Activated CD8-positive, alpha-beta T cell treated with anti-CD3 and anti-CD28 coated beads for 36 hours (primary cell): ENCODE measurements around the gene SOBP. TPM values are rescaled to one million over a fixed set of nuclear protein-coding genes. Genes with fewer than 3 reads are reported as not detected.

Experiments
- ATAC-seq: fragments of 200-7000 bp; cut with Tn5 transposase; one replicate; pipeline ENCODE4 v1.10.0; 2021; ENCODE audit warnings: mild to moderate bottlenecking, moderate library complexity
- CTCF ChIA-PET: fragments of 350-600 bp; sonication (Branson Sonifier 250); formaldehyde crosslinking; loops from one replicate; lab custom pipeline; 2021; ENCODE audit warnings: antibody characterized with exemption; lab: Charles Lee
- POLR2A ChIA-PET: fragments of 350-600 bp; sonication (Branson Sonifier 250); formaldehyde crosslinking; loops from one replicate; lab custom pipeline; 2021; ENCODE audit warnings: antibody characterized with exemption; lab: Charles Lee
- DNase-seq: peaks from one replicate; pipeline ENCODE4 v3.0.0-alpha.2; 2020
- H3K27ac Mint-ChIP-seq: one replicate; pipeline ENCODE4 v1.8.0; 2021; ENCODE audit warnings: mild to moderate bottlenecking, mixed read lengths
- H3K27me3 Mint-ChIP-seq: one replicate; pipeline ENCODE4 v1.8.0; 2021; ENCODE audit warnings: mixed read lengths
- H3K36me3 Mint-ChIP-seq: one replicate; pipeline ENCODE4 v1.8.0; 2021; ENCODE audit warnings: low read depth, mixed read lengths
- H3K4me1 Mint-ChIP-seq: one replicate; pipeline ENCODE4 v1.8.0; 2021; ENCODE audit warnings: low read depth, mixed read lengths
- H3K4me3 Mint-ChIP-seq: one replicate; pipeline ENCODE4 v1.8.0; 2021; ENCODE audit warnings: mild to moderate bottlenecking, moderate library complexity, mixed read lengths
- H3K9me3 Mint-ChIP-seq: one replicate; pipeline ENCODE4 v1.8.0; 2021; ENCODE audit warnings: mixed read lengths
- CTCF ChIP-seq: fragments of 200-600 bp; IDR thresholded peaks from one replicate; pipeline ENCODE4 v1.8.0; 2022; ENCODE audit warnings: antibody characterized with exemption, mild to moderate bottlenecking
- intact Hi-C: fragments of 100-400 bp; cut with micrococcal nuclease; formaldehyde crosslinking; loops from one replicate; pipeline ENCODE4 v1.10.0; 2022
- total RNA-seq, 2 experiments: library from RNA; stranded (reverse); gene quantifications; one replicate each; pipeline ENCODE4 v1.2.3, GENCODE V29; 2021

The SOBP gene
- total RNA-seq, 2 experiments from 2014 or later: 0.77 to 1.1 TPM

GRCh38 chr6:107579456-107580056 lies 89.6 kb downstream of the SOBP start:
- ChIA-PET POLR2A (no interaction called here), CTCF (no interaction called here)
- Mint-ChIP-seq H3K27me3 (peaks cover 5% of the 10 kb centered on the region), H3K4me1 (no peaks in the 10 kb centered on the region), H3K9me3 (no peaks in the 10 kb centered on the region), H3K4me3 (no peak overlapping the region), H3K36me3 (no peaks in the 10 kb centered on the region), H3K27ac (no peak overlapping the region)
- no peak for DNase-seq
- TF ChIP-seq CTCF: no peak
- no peak for ATAC-seq
- intact Hi-C loops: no loop called here

GRCh38 chr6:107582086-107582485 lies 92.2 kb downstream of the SOBP start:
- no peak for TF ChIP-seq CTCF
- Mint-ChIP-seq H3K27ac (no peak overlapping the region), H3K27me3 (peaks cover 1% of the 10 kb centered on the region), H3K4me3 (no peak overlapping the region), H3K4me1 (no peaks in the 10 kb centered on the region), H3K9me3 (no peaks in the 10 kb centered on the region), H3K36me3 (no peaks in the 10 kb centered on the region)
- DNase-seq (no peak), ATAC-seq (no peak)
- ChIA-PET CTCF (interaction anchor here (1.0 kb wide), 1 partner anchor 466 kb away, joined by 3 read pairs; no protein-coding TSS in a partner anchor), POLR2A (no interaction called here)
- intact Hi-C loops: no loop called here

GRCh38 chr6:107584726-107585125 lies 94.8 kb downstream of the SOBP start:
- H3K36me3 Mint-ChIP-seq: no peaks in the 10 kb centered on the region
- no peak overlapping the region for H3K27ac Mint-ChIP-seq
- DNase-seq: no peak
- peaks cover 4% of the 10 kb centered on the region for H3K27me3 Mint-ChIP-seq
- H3K4me3 Mint-ChIP-seq: no peak overlapping the region
- H3K9me3 Mint-ChIP-seq: no peaks in the 10 kb centered on the region
- ATAC-seq: no peak
- TF ChIP-seq CTCF: no peak
- POLR2A ChIA-PET: no interaction called here
- CTCF ChIA-PET: no interaction called here
- no peaks in the 10 kb centered on the region for H3K4me1 Mint-ChIP-seq
- intact Hi-C loops: no loop called here

GRCh38 chr6:107585815-107586435 lies 96.0 kb downstream of the SOBP start:
- H3K9me3 Mint-ChIP-seq: no peaks in the 10 kb centered on the region
- intact Hi-C loops: no loop called here
- no peaks in the 10 kb centered on the region for H3K4me1 Mint-ChIP-seq
- TF ChIP-seq CTCF: no peak
- no peak for DNase-seq
- H3K27ac Mint-ChIP-seq: no peak overlapping the region
- H3K4me3 Mint-ChIP-seq: no peak overlapping the region
- peaks cover 4% of the 10 kb centered on the region for H3K27me3 Mint-ChIP-seq
- ChIA-PET POLR2A (no interaction called here), CTCF (interaction anchor here (0.7 to 1.1 kb wide), 2 partner anchors 14 to 33 kb away, joined by 3 to 4 read pairs; no protein-coding TSS in a partner anchor)
- ATAC-seq: no peak
- no peaks in the 10 kb centered on the region for H3K36me3 Mint-ChIP-seq

- ATAC-seq: no peak
- H3K4me1 Mint-ChIP-seq: no peaks in the 10 kb centered on the region
- POLR2A ChIA-PET: no interaction called here
Observed at GRCh38 chr6:107587451-107587850, 97.5 kb downstream of the SOBP start.

More at GRCh38 chr6:107587451-107587850, 97.5 kb downstream of the SOBP start:
- Mint-ChIP-seq H3K9me3 (no peaks in the 10 kb centered on the region), H3K4me3 (no peak overlapping the region), H3K27me3 (peaks cover 4% of the 10 kb centered on the region), H3K36me3 (no peaks in the 10 kb centered on the region), H3K27ac (no peak overlapping the region)
- TF ChIP-seq CTCF: no peak
- intact Hi-C loops: no loop called here
- CTCF ChIA-PET: interaction anchor here (1.5 kb wide), 1 partner anchor 55 kb away, joined by 3 read pairs; no protein-coding TSS in a partner anchor
- DNase-seq: no peak
